SK-N-SH treated with all-trans-retinoic acid at 6 μM for 48 hours (cell line): Measurements from ENCODE around the gene LRCOL1.

Experiments
- ATAC-seq: fragments of 200-7000 bp; cut with Tn5 transposase; 3 replicates; pipeline ENCODE4 v1.9.1; 2020; ENCODE audit warnings: mild to moderate bottlenecking, moderate library complexity
- BACH2 ChIP-seq: fragments of 250-450 bp; sonication (Bioruptor Pico); IDR thresholded peaks from 2 replicates; pipeline ENCODE4 v1.9.0; 2021; ENCODE audit warnings: mild to moderate bottlenecking, borderline replicate concordance
- CREB5 ChIP-seq: fragments of 250-450 bp; sonication (Bioruptor Pico); IDR thresholded peaks from 2 replicates; pipeline ENCODE4 v1.5.1; 2020; ENCODE audit warnings: low read depth, mild to moderate bottlenecking, moderate library complexity
- ESRRG ChIP-seq: fragments of 250-450 bp; sonication (Bioruptor Pico); IDR thresholded peaks from 2 replicates; pipeline ENCODE4 v1.6.1; 2021; ENCODE audit warnings: mild to moderate bottlenecking
- GLIS3 ChIP-seq: fragments of 250-450 bp; sonication (Bioruptor Pico); IDR thresholded peaks from 2 replicates; pipeline ENCODE4 v1.5.0; 2020; ENCODE audit warnings: mild to moderate bottlenecking, moderate library complexity
- OSR1 ChIP-seq: fragments of 250-450 bp; sonication (Bioruptor Pico); IDR thresholded peaks from 2 replicates; pipeline ENCODE4 v1.8.0; 2022; ENCODE audit warnings: moderate library complexity, mild to moderate bottlenecking, inconsistent platforms
- PATZ1 ChIP-seq: fragments of 250-450 bp; sonication (Bioruptor Pico); IDR thresholded peaks from 2 replicates; pipeline ENCODE4 v1.8.0; 2020; ENCODE audit warnings: mild to moderate bottlenecking, moderate library complexity, borderline replicate concordance
- POU6F1 ChIP-seq: fragments of 250-450 bp; sonication (Bioruptor Pico); IDR thresholded peaks from 2 replicates; pipeline ENCODE4 v1.8.0; 2021; ENCODE audit warnings: low read depth, mild to moderate bottlenecking, moderate library complexity, borderline replicate concordance
- PPARA ChIP-seq: fragments of 250-450 bp; sonication (Bioruptor Pico); IDR thresholded peaks from 2 replicates; pipeline ENCODE4 v1.5.0; 2020; ENCODE audit warnings: mild to moderate bottlenecking, borderline replicate concordance
- RARB ChIP-seq: fragments of 250-450 bp; sonication (Bioruptor Pico); IDR thresholded peaks from 2 replicates; pipeline ENCODE4 v1.8.0; 2021; ENCODE audit warnings: mild to moderate bottlenecking, moderate library complexity
- SNAI2 ChIP-seq: fragments of 250-450 bp; sonication (Bioruptor Pico); IDR thresholded peaks from 2 replicates; pipeline ENCODE4 v1.5.0; 2020; ENCODE audit warnings: mild to moderate bottlenecking, moderate library complexity
- TCF4 ChIP-seq: fragments of 250-450 bp; sonication (Bioruptor Pico); IDR thresholded peaks from 2 replicates; pipeline ENCODE4 v1.8.0; 2021; ENCODE audit warnings: mild to moderate bottlenecking, moderate library complexity, borderline replicate concordance
- TOX ChIP-seq: fragments of 250-450 bp; sonication (Bioruptor Pico); IDR thresholded peaks from 2 replicates; pipeline ENCODE4 v1.8.0; 2021; ENCODE audit warnings: mild to moderate bottlenecking, moderate library complexity, borderline replicate concordance
- TSHZ2 ChIP-seq: fragments of 250-450 bp; sonication (Bioruptor Pico); IDR thresholded peaks from 2 replicates; pipeline ENCODE4 v1.5.0; 2020; ENCODE audit warnings: mild to moderate bottlenecking, moderate library complexity
- ZC3H10 ChIP-seq: fragments of 250-450 bp; sonication (Bioruptor Pico); IDR thresholded peaks from 2 replicates; pipeline ENCODE4 v1.5.1; 2021; ENCODE audit warnings: mild to moderate bottlenecking, moderate library complexity
- ZFP3 ChIP-seq: fragments of 250-450 bp; sonication (Bioruptor Pico); IDR thresholded peaks from 2 replicates; pipeline ENCODE4 v1.5.0; 2020; ENCODE audit warnings: mild to moderate bottlenecking, moderate library complexity
- ZFP30 ChIP-seq: fragments of 450-650 bp; formaldehyde crosslinking; IDR thresholded peaks from 2 replicates; pipeline ENCODE4 v1.5.0; 2022; ENCODE audit warnings: mild to moderate bottlenecking, moderate library complexity
- ZNF565 ChIP-seq: fragments of 450-650 bp; formaldehyde crosslinking; conservative IDR thresholded peaks from 2 replicates; pipeline ENCODE4 v1.5.0; 2020; ENCODE audit warnings: low read depth, mild to moderate bottlenecking, moderate library complexity
- TF ChIP-seq, protein P1 (sequence below): fragments of 250-450 bp; sonication (Bioruptor Pico); IDR thresholded peaks from 2 replicates; pipeline ENCODE4 v1.5.1; 2021; ENCODE audit warnings: mild to moderate bottlenecking, moderate library complexity

Gene LRCOL1

GRCh38 chr12:132585177-132585576 is 25.2 kb downstream of the LRCOL1 start:
- ATAC-seq = no peak

GRCh38 chr12:132584429-132584828 is 26.0 kb downstream of the LRCOL1 start:
- ATAC-seq = no peak
- TF ChIP-seq TOX (CRISPR knock-in tag) = no peak
- no peak for TF ChIP-seq CREB5 (CRISPR knock-in tag)
- no peak for TF ChIP-seq OSR1
- TF ChIP-seq GLIS3 (CRISPR knock-in tag) = no peak
- TF ChIP-seq POU6F1 (CRISPR knock-in tag) = no peak
- no peak for TF ChIP-seq BACH2 (CRISPR knock-in tag)
- no peak for TF ChIP-seq ZFP3 (CRISPR knock-in tag)
- no peak for TF ChIP-seq ZC3H10 (CRISPR knock-in tag)
- no peak for TF ChIP-seq ZNF565
- no peak for TF ChIP-seq TCF4
- TF ChIP-seq PPARA = no peak
- TF ChIP-seq TSHZ2 (CRISPR knock-in tag) = no peak
- TF ChIP-seq, protein P1, sequence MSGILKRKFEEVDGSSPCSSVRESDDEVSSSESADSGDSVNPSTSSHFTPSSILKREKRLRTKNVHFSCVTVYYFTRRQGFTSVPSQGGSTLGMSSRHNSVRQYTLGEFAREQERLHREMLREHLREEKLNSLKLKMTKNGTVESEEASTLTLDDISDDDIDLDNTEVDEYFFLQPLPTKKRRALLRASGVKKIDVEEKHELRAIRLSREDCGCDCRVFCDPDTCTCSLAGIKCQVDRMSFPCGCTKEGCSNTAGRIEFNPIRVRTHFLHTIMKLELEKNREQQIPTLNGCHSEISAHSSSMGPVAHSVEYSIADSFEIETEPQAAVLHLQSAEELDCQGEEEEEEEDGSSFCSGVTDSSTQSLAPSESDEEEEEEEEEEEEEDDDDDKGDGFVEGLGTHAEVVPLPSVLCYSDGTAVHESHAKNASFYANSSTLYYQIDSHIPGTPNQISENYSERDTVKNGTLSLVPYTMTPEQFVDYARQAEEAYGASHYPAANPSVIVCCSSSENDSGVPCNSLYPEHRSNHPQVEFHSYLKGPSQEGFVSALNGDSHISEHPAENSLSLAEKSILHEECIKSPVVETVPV = no peak
- no peak for TF ChIP-seq ZFP30 (CRISPR knock-in tag)

More at GRCh38 chr12:132585177-132585576, 25.2 kb downstream of the LRCOL1 start:
- TF ChIP-seq RARB = no peak
- no peak for TF ChIP-seq ZNF565
- TF ChIP-seq ZC3H10 (CRISPR knock-in tag) = no peak
- no peak for TF ChIP-seq BACH2 (CRISPR knock-in tag)
- no peak for TF ChIP-seq TCF4
- no peak for TF ChIP-seq TOX (CRISPR knock-in tag)
- TF ChIP-seq, protein P1 = no peak
- no peak for TF ChIP-seq PATZ1 (CRISPR knock-in tag)
- no peak for TF ChIP-seq SNAI2 (CRISPR knock-in tag)
- TF ChIP-seq GLIS3 (CRISPR knock-in tag) = no peak
- TF ChIP-seq PPARA = no peak
- no peak for TF ChIP-seq POU6F1 (CRISPR knock-in tag)
- no peak for TF ChIP-seq CREB5 (CRISPR knock-in tag)
- TF ChIP-seq ESRRG (CRISPR knock-in tag) = no peak
- TF ChIP-seq OSR1 = no peak
